ENCODE results near the gene SLC4A1. TPM values are rescaled to one million over a fixed set of nuclear protein-coding genes. Genes with fewer than 3 reads are reported as not detected.

The SLC4A1 gene
- total RNA-seq, 1 experiment from 2014 or later: not detected

GRCh38 chr17:44304651-44305050 is 36.7 kb upstream of the SLC4A1 start:
- Mint-ChIP-seq H3K36me3 (peaks cover 4% of the 10 kb centered on the region; the same call in 1 of the 2 replicates), H3K4me3 (no peak overlapping the region), H3K4me1 (peaks cover 15% of the 10 kb centered on the region), H3K27ac (no peak overlapping the region), H3K9me3 (no peaks in the 10 kb centered on the region), H3K27me3 (ENCODE audit: low read depth) (peaks cover 3% of the 10 kb centered on the region)
- DNase-seq (ENCODE audit: low spot score): no peak
- TF ChIP-seq ELF4 (CRISPR knock-in tag; IDR thresholded peaks at IDR 0.05; ENCODE audit: low read depth): no peak
- no peak for TF ChIP-seq ZNF423 (CRISPR knock-in tag; IDR thresholded peaks at IDR 0.05)
- TF ChIP-seq TP53 (CRISPR knock-in tag; IDR thresholded peaks at IDR 0.05): no peak
- ChIA-PET POLR2A (interaction anchor here (0.6 kb wide), 1 partner anchor 55 kb away, joined by 3 read pairs; no protein-coding TSS in a partner anchor), CTCF (interaction anchor here (1.7 kb wide), 1 partner anchor 83 kb away, joined by 6 read pairs; no protein-coding TSS in a partner anchor)
- no peak for ATAC-seq

GRCh38 chr17:44297975-44298374 is 30.0 kb upstream of the SLC4A1 start:
- H3K4me3 Mint-ChIP-seq: no peak overlapping the region
- no peaks in the 10 kb centered on the region for H3K36me3 Mint-ChIP-seq
- H3K27me3 Mint-ChIP-seq (ENCODE audit: low read depth): no peaks in the 10 kb centered on the region
- no peaks in the 10 kb centered on the region for H3K9me3 Mint-ChIP-seq
- ChIA-PET POLR2A (no interaction called here), CTCF (no interaction called here)
- no peak for DNase-seq (ENCODE audit: low spot score)
- no peaks in the 10 kb centered on the region for H3K4me1 Mint-ChIP-seq
- peak; percentile 34 for ATAC-seq
- peak overlapping the region; percentile 5; the same call in 1 of the 2 replicates for H3K27ac Mint-ChIP-seq
- TF ChIP-seq RORB (CRISPR knock-in tag; IDR thresholded peaks at IDR 0.05) (no peak), E2F5 (CRISPR knock-in tag; IDR thresholded peaks at IDR 0.05) (no peak), ZNF219 (CRISPR knock-in tag; IDR thresholded peaks at IDR 0.05; ENCODE audit: borderline replicate concordance) (no peak), TEAD1 (CRISPR knock-in tag; IDR thresholded peaks at IDR 0.05) (no peak), JUN (CRISPR knock-in tag; IDR thresholded peaks at IDR 0.05) (no peak), FOXP4 (CRISPR knock-in tag; IDR thresholded peaks at IDR 0.05) (no peak), CTCF (IDR thresholded peaks at IDR 0.05) (no peak), ZNF425 (CRISPR knock-in tag; conservative IDR thresholded peaks at IDR 0.05) (no peak), ATF2 (CRISPR knock-in tag; IDR thresholded peaks at IDR 0.05; ENCODE audit: borderline replicate concordance, low read depth) (no peak), SP1 (CRISPR knock-in tag; conservative IDR thresholded peaks at IDR 0.05) (no peak), CREM (CRISPR knock-in tag; IDR thresholded peaks at IDR 0.05) (no peak), HMGXB4 (CRISPR knock-in tag; IDR thresholded peaks at IDR 0.05) (no peak)
